Activated CD4-positive, alpha-beta T cell treated with anti-CD3 and anti-CD28 coated beads, Interleukin-10, Interleukin-2, amounts not matched to agents 100 ng/mL and 50 ng/mL, durations not matched to agents 16 hours and 8 hours (primary cell): ENCODE measurements around the gene GRIFIN.
A peak's percentile ranks its signal among the peaks of the same experiment; 100 is the strongest.

Source experiments
- DNase-seq: peaks from one replicate; pipeline ENCODE4 v3.0.0-alpha.2; 2020

GRIFIN gene

GRCh38 chr7:2512179-2512661, 36.0 kb upstream of the GRIFIN start:
- no peak for DNase-seq

- no peak for DNase-seq
Observed at GRCh38 chr7:2511769-2512168, 35.6 kb upstream of the GRIFIN start.

- DNase-seq, result peak; percentile 50
Observed at GRCh38 chr7:2510909-2511768, 34.9 kb upstream of the GRIFIN start.

- no peak for DNase-seq
Observed at GRCh38 chr7:2510130-2510776, 34.1 kb upstream of the GRIFIN start.

GRCh38 chr7:2509298-2509906, 33.2 kb upstream of the GRIFIN start:
- DNase-seq, result no peak

GRCh38 chr7:2508327-2509215, 32.4 kb upstream of the GRIFIN start:
- DNase-seq, result peak; percentile 78

GRCh38 chr7:2507917-2508306, 31.7 kb upstream of the GRIFIN start:
- DNase-seq, result no peak

- DNase-seq, result no peak
Observed at GRCh38 chr7:2507208-2507916, 31.2 kb upstream of the GRIFIN start.

GRCh38 chr7:2505401-2505800, 29.2 kb upstream of the GRIFIN start:
- no peak for DNase-seq

- no peak for DNase-seq
Observed at GRCh38 chr7:2504889-2505375, 28.7 kb upstream of the GRIFIN start.

- DNase-seq, result no peak
Observed at GRCh38 chr7:2504128-2504888, 28.1 kb upstream of the GRIFIN start.

- no peak for DNase-seq
Observed at GRCh38 chr7:2503056-2503941, 27.1 kb upstream of the GRIFIN start.

- no peak for DNase-seq
Observed at GRCh38 chr7:2502647-2502966, 26.4 kb upstream of the GRIFIN start.

- DNase-seq, result no peak
Observed at GRCh38 chr7:2501947-2502646, 25.9 kb upstream of the GRIFIN start.

GRCh38 chr7:2500701-2501100, 24.5 kb upstream of the GRIFIN start:
- no peak for DNase-seq

- no peak for DNase-seq
Observed at GRCh38 chr7:2499719-2500430, 23.7 kb upstream of the GRIFIN start.

- DNase-seq, result no peak
Observed at GRCh38 chr7:2499181-2499580, 23.0 kb upstream of the GRIFIN start.

GRCh38 chr7:2498708-2499107, 22.5 kb upstream of the GRIFIN start:
- no peak for DNase-seq
